Keratinocyte (primary cell): Measurements from ENCODE around the gene TAOK2. TPM values are rescaled to one million over a fixed set of nuclear protein-coding genes. Genes with fewer than 3 reads are reported as not detected.

Source experiments
- DNase-seq: peaks from one replicate; pipeline ENCODE4 v3.0.0-alpha.2; 2011; ENCODE audit warnings: low read depth, missing footprints, low spot score
- FAIRE-seq: peaks from 2 replicates; lab custom pipeline; 2011; peaks lifted over from hg19 to GRCh38; lab: Jason Lieb, UNC
- H2AFZ ChIP-seq: 2 replicates; pipeline ENCODE4 v1.6.0; 2012; ENCODE audit warnings: low read length, control low read depth, inconsistent platforms; ENCODE audit not compliant: control insufficient read depth
- H3K27ac ChIP-seq: 2 replicates; pipeline ENCODE4 v1.5.1; 2011; ENCODE audit warnings: low read length; ENCODE audit not compliant: control insufficient read depth, insufficient read depth
- H3K27me3 ChIP-seq: 3 replicates; pipeline ENCODE4 v1.6.0; 2011; ENCODE audit warnings: low read length; ENCODE audit not compliant: control insufficient read depth, insufficient read depth; ENCODE audit errors: extremely low read depth
- H3K36me3 ChIP-seq, 2 experiments: 2 replicates in 1 of 2; 3 replicates in 1 of 2; pipeline ENCODE4 v1.5.1; 2011; ENCODE audit warnings: low read length in 2 of 2, mild to moderate bottlenecking in 1 of 2; ENCODE audit not compliant: control insufficient read depth in 2 of 2, insufficient read depth in 2 of 2; ENCODE audit errors: extremely low read depth in 1 of 2
- H3K4me1 ChIP-seq: 3 replicates; pipeline ENCODE4 v1.5.1; 2011; ENCODE audit warnings: low read length; ENCODE audit not compliant: control insufficient read depth, insufficient read depth; ENCODE audit errors: extremely low read depth
- H3K4me2 ChIP-seq: 3 replicates; pipeline ENCODE4 v1.6.0; 2011; ENCODE audit warnings: low read depth, low read length; ENCODE audit not compliant: control insufficient read depth, insufficient read depth; ENCODE audit errors: extremely low read depth
- H3K4me3 ChIP-seq, 3 experiments: fragments of 200-600 bp in 1 of 3; sonication (generic) in 1 of 3; 2 replicates in 2 of 3; 3 replicates in 1 of 3; pipeline ENCODE4 v1.5.1; 2011 to 2016; ENCODE audit warnings: low read length in 3 of 3, mild to moderate bottlenecking in 3 of 3, control low read depth in 2 of 3, inconsistent platforms in 1 of 3, low read depth in 1 of 3, mixed read lengths in 1 of 3, mixed run types in 1 of 3, moderate library complexity in 1 of 3; ENCODE audit not compliant: control insufficient read depth in 2 of 3, insufficient read depth in 2 of 3; ENCODE audit errors: extremely low read depth in 1 of 3
- H3K79me2 ChIP-seq: 2 replicates; pipeline ENCODE4 v1.6.0; 2012; ENCODE audit warnings: low read length; ENCODE audit not compliant: control insufficient read depth, insufficient read depth
- H3K9ac ChIP-seq: 3 replicates; pipeline ENCODE4 v1.6.0; 2011; ENCODE audit warnings: low read length; ENCODE audit not compliant: control insufficient read depth, insufficient read depth; ENCODE audit errors: extremely low read depth
- H3K9me1 ChIP-seq: 3 replicates; pipeline ENCODE4 v1.6.0; 2011; ENCODE audit warnings: low read length; ENCODE audit not compliant: control insufficient read depth, insufficient read depth; ENCODE audit errors: extremely low read depth
- H3K9me3 ChIP-seq: 2 replicates; pipeline ENCODE4 v1.5.1; 2012; ENCODE audit warnings: low read depth, low read length; ENCODE audit not compliant: control insufficient read depth
- H4K20me1 ChIP-seq: 3 replicates; pipeline ENCODE4 v1.6.0; 2011; ENCODE audit warnings: low read length; ENCODE audit not compliant: control insufficient read depth, insufficient read depth; ENCODE audit errors: extremely low read depth
- CTCF ChIP-seq, 3 experiments: IDR thresholded peaks in 1 of 3; conservative IDR thresholded peaks in 1 of 3; optimal IDR thresholded peaks in 1 of 3; 2 replicates in 2 of 3; 3 replicates in 1 of 3; pipeline versions ENCODE3 to v1.5.1; 2011; ENCODE audit warnings: low read length in 3 of 3, mild to moderate bottlenecking in 3 of 3, moderate library complexity in 2 of 3, control low read depth in 1 of 3, inconsistent platforms in 1 of 3; ENCODE audit not compliant: insufficient read depth in 2 of 3; ENCODE audit errors: extremely low read depth in 1 of 3
- EZH2 ChIP-seq: IDR thresholded peaks from one replicate; pipeline ENCODE4 v1.6.1; 2012; ENCODE audit warnings: inconsistent platforms, mild to moderate bottlenecking, low read length, moderate library complexity
- dilution Hi-C: fragments of 300-500 bp; cut with MboI; formaldehyde crosslinking; loops from one replicate; pipeline ENCODE4 v1.7.0; 2020; ENCODE audit warnings: low sequenced_read_pairs; ENCODE audit not compliant: extremely low pct_ligation_motif_present
- polyA plus RNA-seq, 5 experiments: library from polyadenylated mRNA; depleted of rRNA in 3 of 5; stranded (reverse) in 3 of 5; stranded (forward) in 1 of 5; unstranded in 1 of 5; fragments of >200 nt; gene quantifications; 1 replicate in 1 of 5; 2 replicates in 3 of 5; 3 replicates in 1 of 5; pipeline versions ENCODE4 v1.2.1 to v1.2.3, GENCODE V29; 2011 to 2012; ENCODE audit warnings: missing spikeins in 2 of 5, low read depth in 1 of 5, low replicate concordance in 1 of 5

Gene TAOK2
- polyA plus RNA-seq, 1 donor (not counting 4 experiments of a cell fraction or from before 2014, with no cell fraction given), result 13.8 TPM

GRCh38 chr16:29925781-29926710 lies 47.6 kb upstream of the TAOK2 start, which contains the start of gene KCTD13:
Gene KCTD13, minus strand, starts transcription at chr16:29926226. Its CDS starts 193 bp downstream, at chr16:29926033.
- FAIRE-seq, result no peak
- H2AFZ ChIP-seq, result peak within 1 kb of the TSS; percentile 97
- no peaks in the 10 kb centered on the region for H3K9me3 ChIP-seq
- H3K36me3 ChIP-seq, result peaks cover 8 to 10% of the 10 kb centered on the region in 2 experiments
- TF ChIP-seq CTCF (optimal IDR thresholded peaks at IDR 0.05 in 1 of 3, IDR thresholded peaks at IDR 0.05 in 1 of 3, conservative IDR thresholded peaks at IDR 0.05 in 1 of 3; ENCODE audit: extremely low read depth in 1 of 3, insufficient read depth in 2 of 3, low read length in 3 of 3) (no peak), EZH2 (no peak)
- H3K79me2 ChIP-seq, result peaks cover 22% of the 10 kb centered on the region
- H3K4me1 ChIP-seq, result peaks cover 14% of the 10 kb centered on the region
- H3K9me1 ChIP-seq, result no peaks in the 10 kb centered on the region
- peak within 1 kb of the TSS; percentile 98 for H3K4me2 ChIP-seq
- H3K9ac ChIP-seq, result peak within 1 kb of the TSS; percentile 80
- dilution Hi-C loops, result no loop called here
- H3K27ac ChIP-seq, result peak within 1 kb of the TSS; percentile 65
- peak within 1 kb of the TSS; percentile 81 to 99 (median 86) for H3K4me3 ChIP-seq
- peaks cover 4% of the 10 kb centered on the region for H4K20me1 ChIP-seq
- H3K27me3 ChIP-seq, result no peaks in the 10 kb centered on the region
- peak; percentile 48 for DNase-seq

- peak; percentile 44 for FAIRE-seq
- TF ChIP-seq CTCF (optimal IDR thresholded peaks at IDR 0.05 in 1 of 3, IDR thresholded peaks at IDR 0.05 in 1 of 3, conservative IDR thresholded peaks at IDR 0.05 in 1 of 3; ENCODE audit: extremely low read depth in 1 of 3, insufficient read depth in 2 of 3, low read length in 3 of 3) (no peak), EZH2 (no peak)
- H3K79me2 ChIP-seq, result peaks cover 19% of the 10 kb centered on the region
Observed at GRCh38 chr16:29926711-29927052, 47.0 kb upstream of the TAOK2 start.

More at GRCh38 chr16:29926711-29927052, 47.0 kb upstream of the TAOK2 start:
- Histone ChIP-seq H3K27me3 (no peaks in the 10 kb centered on the region), H3K27ac (peak overlapping the region; percentile 65), H3K36me3 (peaks cover 7 to 10% of the 10 kb centered on the region in 2 experiments), H3K4me1 (peaks cover 14% of the 10 kb centered on the region), H3K9ac (peak overlapping the region; percentile 80), H3K4me2 (peak overlapping the region; percentile 93), H2AFZ (peak overlapping the region; percentile 97), H4K20me1 (peaks cover 4% of the 10 kb centered on the region), H3K9me3 (no peaks in the 10 kb centered on the region), H3K4me3 (peak overlapping the region; percentile 81 to 99 (median 86)), H3K9me1 (no peaks in the 10 kb centered on the region)
- DNase-seq, result no peak
- dilution Hi-C loops, result no loop called here
